Transverse colon (tissue), 4 donors: ENCODE data around the gene ARHGAP10.

Source experiments
- EP300 ChIP-seq: sonication (generic); formaldehyde crosslinking; IDR thresholded peaks from one replicate; pipeline ENCODE4 v1.6.1; 2017; ENCODE audit warnings: antibody characterized with exemption, low read depth
- POLR2A ChIP-seq: fragments of 450-650 bp; IDR thresholded peaks from one replicate; pipeline ENCODE4 v1.6.1; 2016; ENCODE audit warnings: antibody characterized with exemption, mild to moderate bottlenecking, moderate library complexity
- POLR2AphosphoS5 ChIP-seq, 3 donors: sonication (generic); formaldehyde crosslinking; IDR thresholded peaks; one replicate each; pipeline ENCODE4 v1.6.1; 2016; ENCODE audit warnings: antibody characterized with exemption in 3 of 3
- TF ChIP-seq, protein P1 (sequence below), 5 experiments: fragments of 200-600 bp in 3 of 5; fragments of 450-650 bp in 2 of 5; sonication (generic) in 3 of 5; IDR thresholded peaks; 1 replicate in 2 of 5; 2 replicates in 3 of 5; pipeline ENCODE4 v1.5.1; 2016 to 2017; ENCODE audit warnings: antibody characterized with exemption in 5 of 5, inconsistent platforms in 3 of 5, mild to moderate bottlenecking in 2 of 5, moderate library complexity in 1 of 5

DNA sequence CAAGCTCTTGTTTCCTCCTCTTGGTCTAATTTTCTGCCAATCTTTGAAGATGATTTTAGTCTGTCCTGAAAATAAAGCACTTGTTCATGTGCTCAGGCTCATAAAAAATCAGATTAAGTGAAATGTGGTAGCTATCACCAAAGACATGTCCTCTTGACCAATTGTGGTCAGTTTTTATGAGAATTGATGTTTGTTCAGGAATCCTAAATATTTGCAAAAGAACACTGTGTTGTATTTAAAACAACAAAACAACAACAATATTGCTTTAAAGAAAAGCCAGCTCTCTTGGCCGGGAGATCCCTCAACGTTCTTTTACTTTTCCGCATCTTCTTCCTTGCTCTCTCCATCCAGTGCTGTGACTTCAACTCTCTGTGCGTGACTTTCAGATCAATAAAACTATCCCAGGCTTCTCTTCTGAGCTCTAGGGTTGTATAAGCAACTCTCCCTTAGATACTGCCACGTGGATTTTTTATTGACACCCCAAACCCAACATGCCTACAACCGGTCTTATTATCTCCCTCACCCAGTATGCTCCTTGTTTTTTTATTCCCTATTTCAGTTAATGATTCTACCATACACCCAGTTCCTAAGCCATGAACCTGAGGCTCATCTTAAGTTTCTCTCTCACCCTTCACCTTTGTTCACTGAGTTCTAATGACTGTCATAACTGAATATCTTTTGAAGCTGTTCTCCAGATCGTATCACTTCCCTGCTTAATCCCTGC is 309.9 kb downstream of the ARHGAP10 start:
- TF ChIP-seq POLR2A = no peak
- TF ChIP-seq, protein P1, sequence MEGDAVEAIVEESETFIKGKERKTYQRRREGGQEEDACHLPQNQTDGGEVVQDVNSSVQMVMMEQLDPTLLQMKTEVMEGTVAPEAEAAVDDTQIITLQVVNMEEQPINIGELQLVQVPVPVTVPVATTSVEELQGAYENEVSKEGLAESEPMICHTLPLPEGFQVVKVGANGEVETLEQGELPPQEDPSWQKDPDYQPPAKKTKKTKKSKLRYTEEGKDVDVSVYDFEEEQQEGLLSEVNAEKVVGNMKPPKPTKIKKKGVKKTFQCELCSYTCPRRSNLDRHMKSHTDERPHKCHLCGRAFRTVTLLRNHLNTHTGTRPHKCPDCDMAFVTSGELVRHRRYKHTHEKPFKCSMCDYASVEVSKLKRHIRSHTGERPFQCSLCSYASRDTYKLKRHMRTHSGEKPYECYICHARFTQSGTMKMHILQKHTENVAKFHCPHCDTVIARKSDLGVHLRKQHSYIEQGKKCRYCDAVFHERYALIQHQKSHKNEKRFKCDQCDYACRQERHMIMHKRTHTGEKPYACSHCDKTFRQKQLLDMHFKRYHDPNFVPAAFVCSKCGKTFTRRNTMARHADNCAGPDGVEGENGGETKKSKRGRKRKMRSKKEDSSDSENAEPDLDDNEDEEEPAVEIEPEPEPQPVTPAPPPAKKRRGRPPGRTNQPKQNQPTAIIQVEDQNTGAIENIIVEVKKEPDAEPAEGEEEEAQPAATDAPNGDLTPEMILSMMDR (IDR thresholded peaks at IDR 0.05) = no peak
- TF ChIP-seq EP300 = no peak
- TF ChIP-seq POLR2AphosphoS5 (IDR thresholded peaks at IDR 0.05) = no peak
